Measurements from ENCODE around the gene RAB8B.

RAB8B gene

DNA sequence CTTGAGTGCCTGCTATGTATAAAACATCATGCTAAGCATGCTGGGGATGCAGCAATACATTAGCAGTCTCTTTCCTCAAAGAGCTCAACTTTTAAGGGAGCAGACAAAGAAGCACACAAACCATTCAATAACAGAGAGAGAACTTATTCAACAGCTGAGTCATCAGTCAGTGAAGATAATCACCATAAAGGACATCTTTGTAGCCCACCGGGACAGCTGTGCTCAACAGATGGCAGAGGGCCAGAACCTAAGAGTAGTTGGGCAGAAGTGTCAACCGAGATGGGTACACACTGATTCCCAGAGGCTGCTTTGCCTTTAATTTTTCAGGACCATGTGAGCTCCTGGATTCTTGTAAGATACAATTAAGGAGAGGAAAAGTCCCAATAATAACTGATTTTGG is 4.2 kb upstream of the RAB8B start:
- no peak for DNase-seq (ENCODE audit: low spot score)

DNA sequence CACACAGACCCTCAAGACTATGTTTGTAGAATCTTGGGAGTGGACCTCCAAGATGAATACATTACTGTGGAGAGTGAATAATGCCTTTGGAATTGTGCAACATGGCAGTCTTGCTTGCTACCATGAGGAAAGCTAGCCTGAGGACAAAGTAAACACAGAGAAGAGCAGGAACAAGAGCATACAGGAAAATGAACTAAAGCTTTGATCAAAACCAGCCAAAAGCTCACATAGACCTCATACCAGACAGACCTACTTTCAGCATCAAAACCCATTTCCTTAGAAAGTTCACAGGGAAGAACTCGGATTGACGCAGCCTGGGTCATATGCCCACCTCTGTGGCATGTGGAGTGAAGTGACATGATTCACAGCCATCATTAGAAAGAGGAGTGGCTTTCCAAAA is 3.3 kb upstream of the RAB8B start:
- peak; percentile 56 for DNase-seq (ENCODE audit: low spot score)

DNA sequence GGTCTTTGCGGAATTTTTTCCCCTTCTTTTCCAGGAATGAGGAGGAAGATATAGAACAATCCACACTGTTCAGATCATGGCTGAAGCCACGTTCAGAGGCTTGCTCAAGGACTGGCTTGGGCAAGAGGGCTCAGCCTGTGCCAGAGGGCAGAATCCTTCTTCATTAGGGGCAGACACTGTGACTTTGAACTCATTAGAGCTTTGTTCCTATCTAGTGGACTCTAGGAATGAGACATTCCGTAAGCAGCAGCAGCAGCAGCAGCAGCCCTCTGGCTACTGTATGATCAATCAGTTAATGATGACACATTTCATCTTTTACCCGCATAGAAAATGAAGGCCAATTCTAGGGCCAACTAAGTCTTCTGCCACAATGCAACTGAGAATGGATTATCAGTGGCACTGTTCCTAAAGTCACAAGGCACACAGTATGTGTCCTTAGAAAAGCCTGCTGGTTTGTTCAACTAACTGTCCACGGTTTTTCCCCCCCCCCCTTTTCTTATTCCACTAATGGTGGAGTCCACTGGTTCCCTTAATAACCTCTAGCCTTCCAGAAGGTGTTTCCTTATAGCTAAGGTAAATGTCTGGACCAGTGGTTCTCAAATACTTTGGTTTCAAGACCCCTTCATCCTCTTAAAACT is 1.7 kb upstream of the RAB8B start:
- peak; percentile 52 for DNase-seq (ENCODE audit: low spot score)

DNA sequence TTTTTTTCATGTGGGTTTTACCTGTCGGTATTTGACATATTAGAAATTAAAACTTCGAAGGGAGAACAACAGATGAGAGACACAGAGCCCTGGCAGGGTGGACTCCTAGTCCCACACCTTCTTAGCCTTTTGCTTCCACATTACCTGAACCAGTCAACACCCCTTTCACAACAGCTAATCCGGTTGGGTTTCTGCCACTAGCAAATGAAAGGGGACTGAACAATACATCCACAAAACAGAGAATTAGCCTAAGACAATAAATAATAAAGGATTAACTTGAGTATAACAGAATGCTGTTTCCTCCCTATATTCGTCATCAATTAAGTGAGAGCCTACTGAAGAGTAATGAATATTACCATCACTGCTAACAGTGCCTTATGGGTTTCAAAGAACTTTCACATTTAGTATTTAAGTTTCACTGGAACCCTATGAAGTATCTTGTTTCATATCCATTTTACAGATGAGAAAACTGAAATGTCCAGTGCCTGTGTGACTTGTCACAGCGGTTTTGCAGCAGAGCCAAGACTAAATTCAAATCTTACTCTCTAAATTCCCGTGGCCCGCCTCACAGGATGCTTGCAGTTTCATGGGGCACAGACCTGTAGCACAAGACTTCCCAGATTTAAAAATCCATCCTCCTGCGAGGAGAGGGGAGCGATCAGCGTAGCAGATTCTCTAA is 1.0 kb upstream of the RAB8B start:
- no peak for DNase-seq (ENCODE audit: low spot score)

DNA sequence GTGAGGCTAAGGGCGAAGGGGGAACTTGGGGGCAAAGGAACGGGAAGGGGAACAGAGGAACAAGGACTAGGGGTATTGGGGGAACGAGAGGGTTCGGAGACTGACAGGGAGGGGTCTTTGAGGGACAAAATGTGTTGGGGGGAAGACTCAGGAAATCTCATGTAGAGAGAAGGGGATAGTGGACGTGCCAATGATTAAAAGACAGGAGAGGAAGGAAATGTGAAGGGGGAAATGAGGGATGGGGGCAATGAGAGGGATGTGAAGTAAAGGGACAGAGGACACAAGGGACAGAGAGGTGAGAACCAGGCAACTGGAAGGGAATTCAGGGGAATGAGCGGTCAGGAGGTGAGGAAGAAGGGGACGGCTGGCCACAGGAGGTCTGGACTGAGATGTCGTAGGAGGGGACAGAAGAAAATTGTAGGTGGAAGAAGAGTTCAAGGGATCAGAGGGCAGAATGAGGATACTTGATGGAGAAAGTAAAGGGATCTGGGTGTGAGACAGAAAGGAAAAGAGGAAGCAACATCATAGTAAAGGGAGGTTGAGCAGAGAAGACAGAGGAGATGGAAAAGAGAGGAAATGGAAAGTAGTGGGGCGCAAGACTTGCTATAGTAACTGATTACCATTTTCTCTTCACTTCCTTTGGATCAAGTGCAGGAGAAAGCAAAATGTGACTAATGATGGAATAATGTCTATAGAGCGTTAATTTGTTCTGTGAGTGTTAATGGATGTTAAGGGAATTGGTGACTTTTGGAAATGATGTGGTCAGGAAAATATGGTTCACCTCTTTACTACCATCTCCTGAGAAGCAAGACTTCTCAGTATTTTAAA is 749 bp downstream of the RAB8B start:
- peak; percentile 56 for DNase-seq (ENCODE audit: low spot score)

DNA sequence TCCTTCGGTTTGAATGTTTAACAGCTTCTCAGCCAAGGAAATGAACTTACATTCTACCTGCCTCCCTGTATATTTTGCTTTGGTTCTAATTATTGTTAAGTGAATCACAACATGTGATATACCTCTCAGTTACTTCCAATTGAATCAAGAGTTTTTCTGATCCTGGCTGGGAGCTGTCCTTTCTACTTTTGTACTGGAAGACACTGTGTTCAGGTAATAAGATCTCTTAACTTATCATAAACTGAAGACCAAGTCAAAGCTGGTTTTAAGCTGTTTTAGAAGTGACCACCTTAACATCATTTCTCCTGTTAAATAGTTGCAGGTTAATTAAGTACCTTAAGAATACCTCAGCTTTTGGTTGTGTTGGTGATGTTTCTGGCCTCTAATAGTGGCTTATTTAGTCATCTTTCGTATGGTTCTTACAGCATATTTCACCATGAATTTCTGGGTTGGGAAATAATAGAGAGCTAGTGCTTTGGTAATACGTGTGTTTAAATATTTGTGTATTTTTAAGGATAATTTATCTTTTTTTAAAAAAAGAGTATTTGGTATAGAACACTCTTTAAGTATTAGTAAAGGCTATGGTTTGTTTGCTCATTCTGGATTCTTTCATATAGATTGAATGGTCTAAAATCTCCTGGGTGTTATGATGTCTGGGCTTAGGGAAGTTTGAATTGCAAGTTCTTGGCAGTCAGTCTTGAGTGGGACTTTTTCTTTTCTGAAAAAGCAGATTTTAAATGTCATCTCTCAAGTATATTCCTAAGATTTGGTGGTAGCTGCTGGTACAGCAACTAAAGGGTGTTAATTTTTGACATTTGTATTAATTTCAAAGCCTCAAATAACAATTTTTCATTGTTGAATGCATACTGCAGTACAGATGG is 1.6 kb downstream of the RAB8B start:
- DNase-seq (ENCODE audit: low spot score) = no peak

DNA sequence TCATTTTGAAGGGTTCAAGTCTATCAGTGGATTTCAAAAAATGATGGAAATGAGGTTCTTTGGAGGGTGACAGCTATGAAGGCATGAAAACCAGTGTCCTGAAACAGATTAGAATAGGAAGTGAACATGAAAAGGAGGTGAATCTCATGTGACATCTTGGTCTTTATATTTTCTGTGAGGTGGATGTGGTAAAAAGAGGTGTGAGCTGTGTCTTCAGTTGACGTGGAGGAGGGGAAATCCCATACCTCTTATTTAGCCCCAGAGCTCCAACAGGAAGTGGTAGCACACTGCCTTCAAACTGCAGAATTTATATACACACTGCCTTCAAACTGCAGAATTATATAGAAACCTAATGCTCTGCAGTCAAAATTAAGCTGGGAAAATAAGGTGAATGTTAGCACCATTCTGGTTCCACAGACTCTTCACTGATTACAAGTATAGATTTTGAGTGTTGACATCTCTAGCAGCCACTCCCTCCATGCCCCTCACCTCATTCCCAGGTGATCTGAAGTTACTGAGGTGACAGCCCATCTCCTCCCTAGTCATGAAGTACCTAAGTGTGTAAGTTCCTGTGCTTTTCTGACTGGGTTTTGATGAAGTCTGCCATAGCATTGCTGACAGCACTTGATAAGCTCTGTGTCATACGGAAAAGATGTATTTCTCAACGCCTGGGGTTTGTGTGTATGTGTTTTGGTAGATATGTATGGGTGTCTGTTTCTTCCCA is 2.7 kb downstream of the RAB8B start:
- no peak for DNase-seq (ENCODE audit: low spot score)

DNA sequence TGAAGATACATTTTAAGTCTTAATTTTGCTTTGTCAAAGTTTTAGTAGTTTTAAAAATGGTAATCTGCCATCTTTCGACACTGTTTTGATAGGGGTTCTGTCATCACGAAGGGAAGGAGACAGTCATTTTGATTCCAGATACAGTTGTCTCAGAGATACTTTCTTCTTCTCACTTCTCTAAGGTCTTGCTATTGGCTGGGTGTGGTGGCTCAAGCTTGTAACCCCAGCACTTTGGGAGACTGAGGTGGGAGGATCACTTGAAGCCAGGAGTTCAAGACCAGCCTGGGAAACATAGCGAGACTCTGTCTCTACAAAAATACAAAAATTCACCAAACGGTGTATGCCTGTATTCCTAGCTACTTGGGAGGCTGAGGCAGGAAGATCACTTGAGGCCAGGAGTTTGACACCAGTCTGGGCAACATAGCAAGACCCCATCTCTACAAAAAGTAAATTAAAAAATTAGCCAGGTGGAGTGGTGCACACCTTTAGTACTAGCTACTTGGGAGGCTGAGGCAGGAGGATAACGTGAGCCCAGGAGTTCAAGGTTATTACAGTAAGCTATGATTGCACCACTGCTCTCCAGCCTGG is 3.3 kb downstream of the RAB8B start:
- no peak for DNase-seq (ENCODE audit: low spot score)

DNA sequence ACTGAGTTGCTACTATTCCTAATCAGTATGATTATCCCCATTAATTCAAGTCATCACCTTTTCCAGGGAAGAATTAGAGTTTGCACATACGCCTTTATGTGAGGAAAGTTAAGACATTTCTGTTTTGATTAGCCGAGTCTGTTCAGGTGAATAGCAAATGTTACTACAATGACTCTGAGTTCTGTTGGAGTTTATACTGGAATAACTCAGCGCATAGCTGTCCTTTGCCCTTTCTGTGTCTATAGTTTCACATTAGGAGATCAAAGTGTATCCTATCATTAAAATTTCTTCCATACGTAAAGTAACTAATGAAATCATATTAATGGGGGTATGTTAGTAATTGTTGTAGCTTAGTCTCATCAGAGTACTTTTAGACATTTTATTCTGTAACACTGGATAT is 4.9 kb downstream of the RAB8B start:
- no peak for DNase-seq (ENCODE audit: low spot score)

DNA sequence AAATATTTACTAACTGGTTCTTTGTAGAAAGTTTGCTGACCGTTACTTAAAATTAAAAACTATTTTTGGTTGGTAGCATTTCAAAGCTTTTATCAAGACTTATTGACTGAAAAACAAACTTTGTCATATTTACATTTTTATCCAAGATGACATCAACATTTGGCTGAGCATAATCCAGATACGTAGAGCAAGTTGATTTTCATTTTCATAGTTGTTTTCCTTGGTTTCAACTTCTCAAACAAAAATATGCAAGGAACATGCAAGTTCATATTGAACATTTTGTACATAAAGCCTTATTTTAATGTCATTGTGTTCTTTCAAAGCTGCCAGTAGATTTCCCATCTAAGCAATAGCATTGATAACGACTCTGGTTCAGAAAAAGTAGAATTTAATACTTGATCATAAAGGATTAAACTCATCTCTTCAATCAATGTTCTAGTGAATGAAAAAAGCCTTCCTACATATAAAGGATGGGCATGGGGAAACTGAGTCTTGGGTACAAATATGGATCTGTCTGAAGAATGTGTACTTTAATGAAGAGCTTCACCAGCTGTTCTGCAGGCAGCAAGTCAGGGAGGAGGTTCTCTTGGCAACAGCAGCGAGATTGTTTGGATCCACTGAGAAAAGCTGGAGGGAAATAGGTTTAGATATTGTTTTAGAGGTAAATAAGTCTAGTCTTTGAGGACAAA is 5.6 kb downstream of the RAB8B start:
- DNase-seq (ENCODE audit: low spot score) = no peak

DNA sequence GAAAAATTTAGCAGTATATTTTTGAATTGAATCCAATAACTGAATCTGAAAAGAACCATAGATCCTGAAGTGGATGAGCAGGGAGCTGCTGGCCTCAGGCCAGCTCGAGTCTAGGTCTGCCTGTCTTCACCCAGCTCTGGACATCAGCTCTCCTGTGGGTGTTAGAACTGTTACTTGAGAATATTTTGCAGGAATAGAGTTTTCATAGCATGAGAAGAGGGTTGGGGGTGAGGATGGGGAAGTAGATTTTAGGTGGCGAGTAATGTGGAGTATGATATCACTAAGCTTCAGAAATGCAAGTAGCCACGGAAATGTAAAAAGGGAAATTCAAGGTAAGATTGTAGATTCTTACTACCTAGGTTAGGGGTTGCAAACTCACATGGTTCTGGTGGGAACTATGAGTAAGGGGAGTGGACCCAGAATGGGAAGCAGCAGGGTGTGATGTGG is 6.2 kb downstream of the RAB8B start:
- DNase-seq (ENCODE audit: low spot score) = no peak

DNA sequence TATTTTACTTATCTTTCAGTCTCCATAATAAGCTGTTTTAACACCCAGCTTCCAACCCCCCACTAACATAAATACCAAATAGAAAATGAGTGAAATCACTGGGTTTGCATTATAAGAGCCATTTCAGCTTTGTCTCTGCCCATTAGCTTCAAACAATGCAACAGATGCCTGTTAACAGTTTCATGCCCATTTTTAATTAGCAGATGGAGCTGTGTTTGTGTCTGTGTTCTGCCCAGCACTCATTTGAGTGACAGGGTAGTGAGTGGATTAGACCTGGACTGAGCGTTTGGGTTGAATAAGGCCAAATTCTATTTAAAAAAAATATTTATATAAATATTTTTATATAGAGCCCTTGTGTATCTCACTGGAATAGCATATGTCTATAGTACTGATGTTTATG is 7.4 kb downstream of the RAB8B start:
- DNase-seq (ENCODE audit: low spot score) = no peak

DNA sequence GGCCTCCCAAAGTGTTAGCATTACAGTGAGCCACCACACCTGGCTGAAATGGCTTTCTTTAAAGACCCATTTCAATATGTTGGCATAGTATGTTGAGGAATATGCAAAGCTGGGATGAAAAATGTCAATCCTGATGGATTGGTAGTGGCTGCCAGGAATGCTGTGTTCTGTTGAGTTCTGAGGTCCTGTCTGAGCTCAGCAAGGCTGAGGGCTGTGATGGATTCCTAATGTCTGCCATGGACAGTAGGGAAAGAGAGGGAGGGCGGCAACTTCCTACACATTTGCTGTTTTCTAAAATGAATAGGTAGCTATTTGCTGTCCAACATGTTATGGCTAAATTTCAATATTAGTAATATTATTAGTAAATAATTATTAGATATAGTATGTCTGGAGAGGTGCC is 8.2 kb downstream of the RAB8B start:
- DNase-seq (ENCODE audit: low spot score) = no peak

DNA sequence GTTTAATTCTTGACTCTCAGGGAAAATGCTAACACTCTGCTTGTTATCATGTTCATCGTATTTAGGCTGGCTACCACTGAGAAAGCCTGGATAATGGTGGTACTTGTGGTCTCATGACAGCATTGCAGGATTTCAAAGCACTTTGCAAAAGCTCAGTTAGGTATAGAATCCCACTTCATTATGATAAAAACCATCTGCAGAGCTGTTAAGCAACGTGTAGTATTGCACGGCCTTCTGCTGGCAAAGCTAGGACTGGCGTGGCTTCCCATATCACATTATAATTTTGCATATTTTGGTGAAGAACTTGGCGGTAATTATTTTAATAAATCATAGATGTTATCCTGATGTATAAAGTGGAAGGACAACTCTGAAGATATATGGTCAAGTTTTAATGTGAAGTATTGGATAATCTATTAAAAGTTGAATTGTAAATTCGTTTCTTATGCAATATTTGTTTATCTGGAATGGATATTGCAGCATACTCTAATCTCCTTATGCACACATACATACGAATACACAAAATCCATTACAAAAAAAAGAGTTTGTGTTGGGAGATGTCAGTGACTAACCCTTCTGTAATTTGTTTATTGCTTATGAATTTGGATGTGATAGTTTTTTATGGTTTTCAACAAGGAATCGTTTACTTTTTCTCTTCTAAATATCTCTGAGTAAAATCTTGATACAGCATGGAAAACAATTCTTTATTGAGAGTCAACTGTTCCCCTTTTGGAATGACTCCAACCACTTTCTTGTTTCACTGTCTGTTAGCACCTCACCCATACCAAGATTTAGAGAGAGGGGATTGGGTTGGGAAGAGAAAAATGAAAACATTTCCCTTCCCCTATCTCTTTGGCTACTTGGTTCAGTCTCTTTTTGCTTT is 9.2 kb downstream of the RAB8B start:
- no peak for DNase-seq (ENCODE audit: low spot score)

DNA sequence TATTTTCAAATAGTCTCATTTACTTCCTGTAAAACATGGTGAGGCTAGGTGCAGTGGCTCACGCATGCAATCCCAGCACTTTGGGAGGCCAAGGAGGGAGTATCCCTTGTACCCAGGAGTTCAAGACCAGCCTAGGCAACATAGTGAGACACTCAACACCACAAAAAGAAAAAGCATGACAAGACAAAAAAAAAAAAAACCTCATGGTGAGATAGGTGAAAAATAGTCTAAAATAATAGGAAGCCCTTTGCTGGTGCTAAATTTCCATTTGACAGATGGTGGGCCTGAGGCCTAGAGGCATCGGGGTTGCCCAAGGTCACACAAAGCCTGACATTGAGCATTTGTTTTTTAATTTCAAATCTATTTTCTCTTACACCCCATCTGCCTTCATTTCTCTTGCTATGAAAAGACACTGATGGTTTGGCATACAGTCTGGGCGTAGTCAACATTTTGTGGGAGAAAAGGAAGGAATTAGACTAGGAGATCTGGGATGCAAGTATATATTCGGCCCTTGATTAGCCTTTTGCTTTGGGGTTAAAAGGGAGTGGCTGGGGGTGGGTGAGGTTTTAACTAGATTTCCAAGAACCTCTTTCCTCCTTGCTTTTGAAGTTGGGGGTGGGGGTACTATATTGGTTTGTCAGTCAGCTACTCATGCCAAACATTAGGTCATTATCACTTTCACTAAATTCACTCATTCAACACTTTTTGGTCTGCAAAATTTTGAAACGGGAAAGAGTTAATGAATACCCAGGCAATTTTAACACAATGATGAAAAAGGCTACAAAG is 11.3 kb downstream of the RAB8B start:
- DNase-seq (ENCODE audit: low spot score) = no peak

DNA sequence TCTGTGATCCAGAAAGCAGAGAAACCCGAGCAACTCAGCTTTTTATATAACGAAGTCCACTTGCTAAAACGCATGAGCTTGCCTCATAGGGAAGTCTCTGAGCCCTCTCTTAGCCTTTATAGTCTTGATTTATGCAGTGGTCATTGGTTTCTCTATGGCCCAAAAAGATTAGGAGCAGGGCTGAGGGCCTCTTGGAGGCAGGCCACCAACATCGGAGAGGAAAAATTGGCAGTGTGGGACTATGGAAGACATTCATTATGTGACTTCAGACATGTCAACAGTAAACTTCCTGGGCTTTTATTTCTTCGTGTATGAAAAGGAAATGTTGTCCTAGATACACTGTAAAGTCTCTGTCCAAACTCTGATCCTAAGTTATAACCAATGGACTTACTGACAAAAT is 13.5 kb downstream of the RAB8B start:
- no peak for DNase-seq (ENCODE audit: low spot score)

DNA sequence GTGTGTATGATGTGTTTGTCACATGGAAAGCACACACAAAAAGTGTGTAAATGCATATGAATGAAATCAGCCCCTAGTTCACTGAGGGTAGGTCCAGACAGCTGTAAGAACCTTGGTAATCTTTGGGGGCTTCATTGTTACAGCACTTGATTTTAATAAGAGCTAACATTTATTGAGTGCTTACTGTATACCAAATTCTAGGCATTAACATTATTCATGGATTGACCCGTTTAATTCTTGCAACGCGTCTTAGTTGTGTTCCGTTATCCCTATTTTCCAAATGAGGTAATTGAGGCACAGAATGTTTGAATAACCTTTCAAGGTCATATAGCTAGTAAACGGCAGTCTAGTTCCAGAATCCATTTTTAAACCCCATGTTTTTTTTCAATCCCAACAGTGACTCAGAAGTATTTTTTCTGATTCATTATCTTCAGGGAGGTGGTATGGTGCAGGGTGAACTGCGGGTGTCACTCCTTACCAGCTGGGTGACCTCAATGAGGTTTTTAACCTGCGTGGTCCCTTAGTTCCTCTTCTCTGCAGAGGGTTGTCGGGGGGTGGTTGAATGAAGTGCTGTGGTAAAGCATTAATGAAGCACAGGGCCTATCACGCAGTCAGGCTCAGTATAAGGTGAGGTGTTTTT is 14.2 kb downstream of the RAB8B start:
- DNase-seq (ENCODE audit: low spot score) = peak; percentile 70

DNA sequence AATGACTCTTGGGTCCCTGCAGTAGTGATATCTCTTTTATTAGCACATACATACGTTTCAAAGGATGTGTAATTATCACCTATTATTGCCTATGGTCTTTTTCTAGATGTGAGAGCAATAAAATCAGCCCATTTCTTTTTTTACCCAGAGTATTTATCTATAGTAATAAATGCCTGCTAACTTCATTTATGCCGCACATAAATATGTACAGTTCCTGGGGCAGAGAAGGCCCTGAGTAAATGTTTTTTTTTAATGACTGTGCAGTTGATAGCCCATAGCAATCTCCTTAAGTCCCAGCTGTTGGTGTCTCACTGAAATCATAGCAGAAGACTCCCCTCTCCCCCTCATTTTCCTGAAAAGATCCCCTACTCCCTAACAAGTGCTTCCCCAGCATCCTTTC is 16.7 kb downstream of the RAB8B start:
- no peak for DNase-seq (ENCODE audit: low spot score)
